ENCODE results near the gene ZNF536. TPM values are rescaled to one million over a fixed set of nuclear protein-coding genes. Genes with fewer than 3 reads are reported as not detected.

ZNF536 gene
- total RNA-seq, 1 experiment from 2014 or later, result not detected

GRCh38 chr19:30452931-30453330, 80.7 kb downstream of the ZNF536 start:
- Histone ChIP-seq H4K91ac (ENCODE audit: insufficient read length, low read depth, low read length) (no peak overlapping the region), H3K79me2 (ENCODE audit: insufficient read depth, low read length) (no peaks in the 10 kb centered on the region), H3K27me3 (ENCODE audit: insufficient read depth, low read length) (no peaks in the 10 kb centered on the region), H3K23ac (ENCODE audit: insufficient read length, low read depth, low read length) (no peak overlapping the region), H4K20me1 (ENCODE audit: control insufficient read depth, insufficient read depth, insufficient read length) (no peaks in the 10 kb centered on the region), H2BK120ac (ENCODE audit: low read depth, low read length, poor library complexity, severe bottlenecking) (no peak overlapping the region), H3K4me2 (ENCODE audit: insufficient read depth, insufficient read length, low read length) (no peak overlapping the region), H3K18ac (ENCODE audit: insufficient read length, low read depth, low read length) (no peak overlapping the region), H2BK20ac (ENCODE audit: low read depth, low read length, poor library complexity, severe bottlenecking) (no peak overlapping the region), H4K8ac (replicated peaks; ENCODE audit: insufficient read length, low read depth, low read length) (no peak overlapping the region), H2BK5ac (ENCODE audit: insufficient read length, low read length) (no peak overlapping the region), H3K79me1 (ENCODE audit: insufficient read depth, low read depth, low read length, poor library complexity, severe bottlenecking) (no peaks in the 10 kb centered on the region), H3T11ph (ENCODE audit: low read length) (no peak overlapping the region), H3K14ac (ENCODE audit: insufficient read depth, low read length) (no peak overlapping the region), H3K9ac (ENCODE audit: extremely low read depth, insufficient read length, low read length) (no peak overlapping the region), H3K4ac (ENCODE audit: low read depth, low read length) (no peak overlapping the region), H3K4me1 (ENCODE audit: insufficient read depth, low read length) (peaks cover 3% of the 10 kb centered on the region; the same call in 1 of the 2 replicates), H4K5ac (ENCODE audit: insufficient read length, low read depth, low read length) (no peak overlapping the region), H2AFZ (ENCODE audit: low read length) (no peak overlapping the region), H3K23me2 (ENCODE audit: insufficient read length, low read depth, low read length, poor library complexity, severe bottlenecking) (no peaks in the 10 kb centered on the region), H3K9me3 (ENCODE audit: control insufficient read depth, low read depth, low read length) (no peaks in the 10 kb centered on the region), H2BK15ac (ENCODE audit: low read depth, low read length) (no peak overlapping the region), H3K56ac (ENCODE audit: insufficient read length, low read depth, low read length) (no peak overlapping the region), H2AK5ac (ENCODE audit: insufficient read length, low read length) (no peak overlapping the region), H2BK12ac (ENCODE audit: insufficient read length, low read depth, low read length) (no peak overlapping the region), H3K27ac (ENCODE audit: insufficient read length, low read depth, low read length) (no peak overlapping the region)
- DNase-seq, result no peak
- Mint-ChIP-seq H3K4me1 (peaks cover 26 to 35% of the 10 kb centered on the region in 2 experiments), H3K27ac (no peak overlapping the region), H3K27me3 (ENCODE audit: low read depth) (no peaks in the 10 kb centered on the region), H3K4me3 (no peak overlapping the region), H3K9me3 (no peaks in the 10 kb centered on the region), H3K36me3 (ENCODE audit: insufficient read depth in 1 of 3, low read depth in 3 of 3) (no peaks in the 10 kb centered on the region; a peak in 1 of 7 replicates)
- no peak for TF ChIP-seq CTCF (conservative IDR thresholded peaks at IDR 0.05)
- WGBS (ENCODE audit: extremely low coverage, insufficient read length, low lambda C conversion rate), result no CpG with 5 or more reads among the region's 7 CpGs

Measured in H9 (cell line).